ENCODE data around the gene RFC2. TPM values are rescaled to one million over a fixed set of nuclear protein-coding genes. Genes with fewer than 3 reads are reported as not detected.

Gene RFC2
- total RNA-seq, 1 experiment from 2014 or later = 75.6 TPM

- POLR2A ChIA-PET = no interaction called here
- Mint-ChIP-seq H3K4me1 (ENCODE audit: low read depth, unreplicated experiment) (peaks cover 14% of the 10 kb centered on the region), H3K27me3 (ENCODE audit: insufficient read depth, unreplicated experiment) (no peaks in the 10 kb centered on the region), H3K4me3 (ENCODE audit: unreplicated experiment) (no peak overlapping the region), H3K36me3 (ENCODE audit: insufficient read depth, unreplicated experiment) (no peaks in the 10 kb centered on the region), H3K27ac (ENCODE audit: unreplicated experiment) (no peak overlapping the region), H3K9me3 (ENCODE audit: unreplicated experiment) (no peaks in the 10 kb centered on the region)
- no TSS peak for BruUV-seq (replicated peaks)
- H3K4me1 ChIP-seq = peaks cover 4% of the 10 kb centered on the region; the same call in 1 of the 2 replicates
- DNase-seq = no peak
- no peaks in the 10 kb centered on the region; the same call in 1 of the 2 replicates for H3K36me3 ChIP-seq (ENCODE audit: control insufficient read depth, insufficient read depth, low read length)
- H3K9me3 ChIP-seq = no peaks in the 10 kb centered on the region
- H3K27me3 ChIP-seq (replicated peaks; ENCODE audit: control insufficient read depth, insufficient read depth, low read length) = no peaks in the 10 kb centered on the region
- intact Hi-C loops (cut with micrococcal nuclease; ENCODE audit: unreplicated experiment) = no loop called here
- CTCF ChIA-PET = no interaction called here
- H3K4me3 ChIP-seq (ENCODE audit: low read depth, low read length) = no peak overlapping the region
- no peak for TF ChIP-seq CTCF (IDR thresholded peaks at IDR 0.05; ENCODE audit: insufficient read depth in 1 of 2, low read depth in 1 of 2, low read length in 1 of 2, severe bottlenecking in 1 of 2, unreplicated experiment in 1 of 2)
Measured at GRCh38 chr7:74299401-74299800, 45.2 kb upstream of the RFC2 start.

GRCh38 chr7:74297516-74298233 is 43.5 kb upstream of the RFC2 start:
- H3K4me3 Mint-ChIP-seq (ENCODE audit: unreplicated experiment) = no peak overlapping the region
- CTCF ChIA-PET = interaction anchor here (0.8 kb wide), 1 partner anchor 91 kb away, joined by 3 read pairs; no protein-coding TSS in a partner anchor

More at GRCh38 chr7:74297516-74298233, 43.5 kb upstream of the RFC2 start:
- H3K27ac Mint-ChIP-seq (ENCODE audit: unreplicated experiment) = peak overlapping the region; percentile 71
- no peaks in the 10 kb centered on the region for H3K9me3 Mint-ChIP-seq (ENCODE audit: unreplicated experiment)
- no peak overlapping the region for H3K4me3 ChIP-seq (ENCODE audit: low read depth, low read length)
- H3K27me3 ChIP-seq (replicated peaks; ENCODE audit: control insufficient read depth, insufficient read depth, low read length) = no peaks in the 10 kb centered on the region
- H3K4me1 ChIP-seq = peaks cover 19% of the 10 kb centered on the region
- peaks cover 28% of the 10 kb centered on the region for H3K4me1 Mint-ChIP-seq (ENCODE audit: low read depth, unreplicated experiment)
- intact Hi-C loops (cut with micrococcal nuclease; ENCODE audit: unreplicated experiment) = no loop called here
- H3K27me3 Mint-ChIP-seq (ENCODE audit: insufficient read depth, unreplicated experiment) = no peaks in the 10 kb centered on the region
- no peak for TF ChIP-seq CTCF (IDR thresholded peaks at IDR 0.05; ENCODE audit: insufficient read depth in 1 of 2, low read depth in 1 of 2, low read length in 1 of 2, severe bottlenecking in 1 of 2, unreplicated experiment in 1 of 2)
- BruUV-seq (replicated peaks) = no TSS peak
- POLR2A ChIA-PET = no interaction called here
- H3K9me3 ChIP-seq = no peaks in the 10 kb centered on the region
- no peaks in the 10 kb centered on the region; the same call in 1 of the 2 replicates for H3K36me3 ChIP-seq (ENCODE audit: control insufficient read depth, insufficient read depth, low read length)
- H3K36me3 Mint-ChIP-seq (ENCODE audit: insufficient read depth, unreplicated experiment) = peaks cover 12% of the 10 kb centered on the region
- peak; percentile 45 to 56 for DNase-seq
